Uterus (tissue), 4 donors: ENCODE measurements around the gene NEUROD2. TPM values are rescaled to one million over a fixed set of nuclear protein-coding genes. Genes with fewer than 3 reads are reported as not detected.
A peak's percentile ranks its signal among the peaks of the same experiment; 100 is the strongest.

Experiments used
- DNase-seq, 2 donors: peaks; one replicate each; pipeline ENCODE4 v3.0.0-alpha.2; 2019 to 2020
- H3K27ac ChIP-seq, 2 donors: fragments of 200-600 bp; sonication (generic); 1 replicate in 1 of 2; 2 replicates in 1 of 2; pipeline ENCODE4 v1.5.1; 2016 to 2018
- H3K27me3 ChIP-seq, 2 donors: fragments of 200-600 bp; sonication (generic); one replicate each; pipeline ENCODE4 v1.5.1; 2018 to 2019; ENCODE audit warnings: control low read depth in 1 of 2
- H3K36me3 ChIP-seq, 2 donors: fragments of 200-600 bp; sonication (generic); one replicate each; pipeline ENCODE4 v1.5.1; 2019; ENCODE audit warnings: control low read depth in 1 of 2
- H3K4me1 ChIP-seq, 2 donors: fragments of 200-600 bp; sonication (generic); one replicate each; pipeline ENCODE4 v1.5.1; 2018 to 2019; ENCODE audit warnings: control low read depth in 1 of 2
- H3K4me3 ChIP-seq, 2 donors: fragments of 200-600 bp; sonication (generic); 1 replicate in 1 of 2; 2 replicates in 1 of 2; pipeline ENCODE4 v1.5.1; 2018 to 2019; ENCODE audit warnings: mild to moderate bottlenecking in 1 of 2
- H3K9me3 ChIP-seq, 2 donors: fragments of 200-600 bp; sonication (generic); one replicate each; pipeline ENCODE4 v1.5.1; 2019; ENCODE audit warnings: control low read depth in 1 of 2
- POLR2A ChIP-seq, 2 donors: fragments of 450-650 bp; IDR thresholded peaks; one replicate each; pipeline ENCODE4 v1.6.1; 2016; ENCODE audit warnings: antibody characterized with exemption in 2 of 2, mild to moderate bottlenecking in 1 of 2, moderate library complexity in 1 of 2
- intact Hi-C: fragments of 100-400 bp; cut with DNase I; formaldehyde crosslinking; loops from one replicate; pipeline ENCODE4 v1.15.1; 2023; ENCODE audit warnings: low total_unique reads
- total RNA-seq, 4 donors: library from RNA; depleted of rRNA in 3 of 4; stranded (reverse); fragments of >200 nt in 3 of 4; gene quantifications; one replicate each; pipeline versions ENCODE4 v1.1.0 to v1.2.4, GENCODE V29; 2014 to 2023
- TF ChIP-seq, protein P1 (sequence below), 4 experiments: fragments of 200-600 bp in 2 of 4; fragments of 450-650 bp in 2 of 4; sonication (generic) in 2 of 4; IDR thresholded peaks; one replicate each; pipeline ENCODE4 v1.5.1; 2016 to 2019; ENCODE audit warnings: antibody characterized with exemption in 4 of 4, mild to moderate bottlenecking in 2 of 4, moderate library complexity in 1 of 4
- donor health status: DM: yes; HTN: yes; CAD: no.

The NEUROD2 gene
- total RNA-seq, result not detected

DNA sequence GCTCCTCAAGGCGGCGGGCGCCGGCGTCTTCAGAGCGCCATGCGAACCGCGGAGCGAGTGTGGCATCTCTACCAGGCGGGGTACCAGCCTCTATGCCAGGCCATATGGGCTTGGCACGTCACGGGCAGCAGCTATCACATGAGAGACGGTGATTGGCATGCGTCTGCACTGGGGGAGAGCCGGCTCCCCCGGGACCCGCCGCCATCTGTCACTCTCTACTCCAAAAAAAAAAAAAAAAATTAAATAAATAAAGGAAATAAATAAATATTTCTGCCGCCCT is at the start of gene NEUROD2:
Gene NEUROD2 (minus strand): TSS at position 70 of the 280 bp plus-strand sequence. CDS start 1,321 bp downstream, outside the sequence.
- TF ChIP-seq, protein P1, sequence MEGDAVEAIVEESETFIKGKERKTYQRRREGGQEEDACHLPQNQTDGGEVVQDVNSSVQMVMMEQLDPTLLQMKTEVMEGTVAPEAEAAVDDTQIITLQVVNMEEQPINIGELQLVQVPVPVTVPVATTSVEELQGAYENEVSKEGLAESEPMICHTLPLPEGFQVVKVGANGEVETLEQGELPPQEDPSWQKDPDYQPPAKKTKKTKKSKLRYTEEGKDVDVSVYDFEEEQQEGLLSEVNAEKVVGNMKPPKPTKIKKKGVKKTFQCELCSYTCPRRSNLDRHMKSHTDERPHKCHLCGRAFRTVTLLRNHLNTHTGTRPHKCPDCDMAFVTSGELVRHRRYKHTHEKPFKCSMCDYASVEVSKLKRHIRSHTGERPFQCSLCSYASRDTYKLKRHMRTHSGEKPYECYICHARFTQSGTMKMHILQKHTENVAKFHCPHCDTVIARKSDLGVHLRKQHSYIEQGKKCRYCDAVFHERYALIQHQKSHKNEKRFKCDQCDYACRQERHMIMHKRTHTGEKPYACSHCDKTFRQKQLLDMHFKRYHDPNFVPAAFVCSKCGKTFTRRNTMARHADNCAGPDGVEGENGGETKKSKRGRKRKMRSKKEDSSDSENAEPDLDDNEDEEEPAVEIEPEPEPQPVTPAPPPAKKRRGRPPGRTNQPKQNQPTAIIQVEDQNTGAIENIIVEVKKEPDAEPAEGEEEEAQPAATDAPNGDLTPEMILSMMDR (IDR thresholded peaks at IDR 0.05), result no peak
- TF ChIP-seq POLR2A (IDR thresholded peaks at IDR 0.05), result no peak
- peaks cover 37 to 50% of the 10 kb centered on the region in 2 donors for H3K27me3 ChIP-seq
- no peak within 1 kb of the TSS for H3K4me3 ChIP-seq
- DNase-seq, result no peak
- H3K36me3 ChIP-seq, result no peaks in the 10 kb centered on the region
- no peaks in the 10 kb centered on the region for H3K9me3 ChIP-seq
- no peak within 1 kb of the TSS for H3K27ac ChIP-seq
- peaks cover 0 to 19% of the 10 kb centered on the region in 2 donors for H3K4me1 ChIP-seq
- intact Hi-C loops, result no loop called here

DNA sequence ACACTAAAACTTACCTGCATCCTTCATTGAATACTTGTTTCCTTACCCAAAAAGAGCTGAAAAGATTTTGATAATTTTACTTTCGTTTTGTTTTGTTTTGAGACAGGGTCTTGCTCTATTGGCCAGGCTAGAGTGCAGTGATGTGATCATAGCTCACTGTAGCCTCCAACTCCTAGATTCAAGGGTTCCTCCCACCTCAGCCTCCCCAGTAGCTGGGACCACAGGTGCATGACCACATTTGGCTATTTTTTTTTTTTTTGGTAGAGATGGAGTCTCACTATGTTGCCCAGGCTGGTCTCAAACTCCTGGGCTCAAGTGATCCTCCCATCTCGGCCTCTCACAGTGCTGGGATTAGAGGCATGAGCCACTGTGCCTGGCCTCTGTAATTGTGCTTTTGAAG is 47.4 kb upstream of the NEUROD2 start:
- Histone ChIP-seq H3K27ac (no peak overlapping the region), H3K36me3 (no peaks in the 10 kb centered on the region), H3K9me3 (no peaks in the 10 kb centered on the region), H3K4me1 (no peaks in the 10 kb centered on the region), H3K27me3 (no peaks in the 10 kb centered on the region), H3K4me3 (no peak overlapping the region)
- no peak for TF ChIP-seq POLR2A (IDR thresholded peaks at IDR 0.05)
- TF ChIP-seq, protein P1 (IDR thresholded peaks at IDR 0.05), result no peak
- intact Hi-C loops, result no loop called here
- DNase-seq, result no peak

GRCh38 chr17:39653662-39654331 is 46.1 kb upstream of the NEUROD2 start:
- H3K4me3 ChIP-seq, result no peak overlapping the region
- intact Hi-C loops, result no loop called here
- TF ChIP-seq, protein P1 (IDR thresholded peaks at IDR 0.05), result peak; percentile 35 to 59 (median 42)
- no peak for TF ChIP-seq POLR2A (IDR thresholded peaks at IDR 0.05)
- no peaks in the 10 kb centered on the region for H3K4me1 ChIP-seq
- H3K9me3 ChIP-seq, result no peaks in the 10 kb centered on the region
- no peak for DNase-seq
- H3K27me3 ChIP-seq, result no peaks in the 10 kb centered on the region
- H3K27ac ChIP-seq, result no peak overlapping the region
- H3K36me3 ChIP-seq, result no peaks in the 10 kb centered on the region

DNA sequence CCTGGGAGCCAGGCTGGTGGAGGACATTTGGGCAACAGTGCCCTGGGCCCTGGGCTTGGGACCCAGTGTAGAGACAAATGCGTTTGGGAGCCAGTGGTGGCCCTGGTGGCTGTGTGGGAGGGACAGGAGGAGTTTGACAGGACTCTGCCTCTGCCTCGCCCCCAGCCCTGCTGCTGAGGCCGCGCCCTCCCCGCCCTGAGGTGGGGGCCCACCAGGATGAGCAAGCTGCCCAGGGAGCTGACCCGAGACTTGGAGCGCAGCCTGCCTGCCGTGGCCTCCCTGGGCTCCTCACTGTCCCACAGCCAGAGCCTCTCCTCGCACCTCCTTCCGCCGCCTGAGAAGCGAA is 45.6 kb upstream of the NEUROD2 start:
- Histone ChIP-seq H3K27me3 (no peaks in the 10 kb centered on the region), H3K4me1 (no peaks in the 10 kb centered on the region), H3K36me3 (no peaks in the 10 kb centered on the region), H3K4me3 (no peak overlapping the region), H3K9me3 (no peaks in the 10 kb centered on the region), H3K27ac (no peak overlapping the region)
- intact Hi-C loops, result no loop called here
- TF ChIP-seq POLR2A (IDR thresholded peaks at IDR 0.05), result no peak
- no peak for DNase-seq

- no peak for DNase-seq
- H3K4me1 ChIP-seq, result no peaks in the 10 kb centered on the region
- TF ChIP-seq, protein P1 (IDR thresholded peaks at IDR 0.05), result no peak
- no peak for TF ChIP-seq POLR2A (IDR thresholded peaks at IDR 0.05)
- peak overlapping the region in 1 of 2 donors; percentile 15 for H3K27ac ChIP-seq
- H3K9me3 ChIP-seq, result no peaks in the 10 kb centered on the region
- no peak overlapping the region for H3K4me3 ChIP-seq
- H3K27me3 ChIP-seq, result no peaks in the 10 kb centered on the region
- H3K36me3 ChIP-seq, result no peaks in the 10 kb centered on the region
- intact Hi-C loops, result no loop called here
Observed at GRCh38 chr17:39652587-39653315, 45.0 kb upstream of the NEUROD2 start.
